ENCODE data around the gene MED27.

Gene MED27

GRCh38 chr9:131926360-131926922 lies 153.2 kb downstream of the MED27 start:
- H3K27me3 ChIP-seq (ENCODE audit: insufficient read depth, low read length, poor library complexity) = no peaks in the 10 kb centered on the region
- no peak overlapping the region for H3K4me3 ChIP-seq (ENCODE audit: low read depth in 1 of 2, low read length in 2 of 2)
- DNase-seq (no peak), ATAC-seq (ENCODE audit: insufficient read depth, low read depth) (no peak)
- no peak overlapping the region for H2AFZ ChIP-seq (ENCODE audit: low read depth, low read length)
- TF ChIP-seq EZH2 (IDR thresholded peaks at IDR 0.05; ENCODE audit: borderline replicate concordance, low read depth, low read length, severe bottlenecking) = no peak
- no peak for TF ChIP-seq CTCF (IDR thresholded peaks at IDR 0.05; ENCODE audit: borderline replicate concordance, extremely low read depth, low read length, poor library complexity, severe bottlenecking)
- H3K27ac ChIP-seq (ENCODE audit: low read length) = no peak overlapping the region
- 0 out of 2 replicates have a peak, but pooled peaks cover 3% of the 10 kb centered on the region for H3K79me2 ChIP-seq (ENCODE audit: insufficient read depth, low read length)
- H3K9ac ChIP-seq (ENCODE audit: low read depth, low read length) = no peak overlapping the region
- H3K4me2 ChIP-seq (ENCODE audit: insufficient read depth, low read length) = no peak overlapping the region
- peaks cover 19% of the 10 kb centered on the region for H4K20me1 ChIP-seq (ENCODE audit: insufficient read depth, low read length)
- H3K9me3 ChIP-seq (ENCODE audit: insufficient read depth, low read length, severe bottlenecking) = no peaks in the 10 kb centered on the region
- no peaks in the 10 kb centered on the region for H3K4me1 ChIP-seq (ENCODE audit: insufficient read depth, low read length)
- H3K36me3 ChIP-seq (ENCODE audit: insufficient read depth, low read length) = peaks cover 3% of the 10 kb centered on the region; the same call in 1 of the 2 replicates

GRCh38 chr9:131925677-131926177 lies 153.9 kb downstream of the MED27 start:
- Histone ChIP-seq H3K27ac (ENCODE audit: low read length) (no peak overlapping the region), H4K20me1 (ENCODE audit: insufficient read depth, low read length) (peaks cover 19% of the 10 kb centered on the region), H3K9me3 (ENCODE audit: insufficient read depth, low read length, severe bottlenecking) (no peaks in the 10 kb centered on the region), H3K4me3 (ENCODE audit: low read depth in 1 of 2, low read length in 2 of 2) (no peak overlapping the region), H3K4me1 (ENCODE audit: insufficient read depth, low read length) (no peaks in the 10 kb centered on the region), H3K27me3 (ENCODE audit: insufficient read depth, low read length, poor library complexity) (no peaks in the 10 kb centered on the region), H3K9ac (ENCODE audit: low read depth, low read length) (no peak overlapping the region), H3K4me2 (ENCODE audit: insufficient read depth, low read length) (no peak overlapping the region), H3K79me2 (ENCODE audit: insufficient read depth, low read length) (0 out of 2 replicates have a peak, but pooled peaks cover 3% of the 10 kb centered on the region), H3K36me3 (ENCODE audit: insufficient read depth, low read length) (peaks cover 3% of the 10 kb centered on the region; the same call in 1 of the 2 replicates), H2AFZ (ENCODE audit: low read depth, low read length) (no peak overlapping the region)
- no peak for ATAC-seq (ENCODE audit: insufficient read depth, low read depth)
- no peak for DNase-seq
- no peak for TF ChIP-seq EZH2 (IDR thresholded peaks at IDR 0.05; ENCODE audit: borderline replicate concordance, low read depth, low read length, severe bottlenecking)
- TF ChIP-seq CTCF (IDR thresholded peaks at IDR 0.05; ENCODE audit: borderline replicate concordance, extremely low read depth, low read length, poor library complexity, severe bottlenecking) = no peak

- no peak for DNase-seq
- TF ChIP-seq EZH2 (IDR thresholded peaks at IDR 0.05; ENCODE audit: borderline replicate concordance, low read depth, low read length, severe bottlenecking) = no peak
- TF ChIP-seq CTCF (IDR thresholded peaks at IDR 0.05; ENCODE audit: borderline replicate concordance, extremely low read depth, low read length, poor library complexity, severe bottlenecking) = no peak
- no peak overlapping the region for H2AFZ ChIP-seq (ENCODE audit: low read depth, low read length)
These were observed 155.9 kb downstream of the MED27 start for GRCh38 chr9:131923766-131924165.

More at GRCh38 chr9:131923766-131924165, 155.9 kb downstream of the MED27 start:
- Histone ChIP-seq H3K79me2 (ENCODE audit: insufficient read depth, low read length) (no peaks in the 10 kb centered on the region), H3K36me3 (ENCODE audit: insufficient read depth, low read length) (no peaks in the 10 kb centered on the region), H3K9ac (ENCODE audit: low read depth, low read length) (no peak overlapping the region), H3K27ac (ENCODE audit: low read length) (no peak overlapping the region), H3K4me3 (ENCODE audit: low read depth in 1 of 2, low read length in 2 of 2) (no peak overlapping the region), H3K9me3 (ENCODE audit: insufficient read depth, low read length, severe bottlenecking) (no peaks in the 10 kb centered on the region), H3K4me1 (ENCODE audit: insufficient read depth, low read length) (peaks cover 1% of the 10 kb centered on the region; the same call in 1 of the 2 replicates), H4K20me1 (ENCODE audit: insufficient read depth, low read length) (peaks cover 11% of the 10 kb centered on the region), H3K27me3 (ENCODE audit: insufficient read depth, low read length, poor library complexity) (no peaks in the 10 kb centered on the region), H3K4me2 (ENCODE audit: insufficient read depth, low read length) (no peak overlapping the region)
- ATAC-seq (ENCODE audit: insufficient read depth, low read depth) = no peak

Data from DND-41 (cell line).